COR-L47 (cell line): ENCODE results near the gene GZMH.
"Not testable (repeated sequence)": the region's sequence is repeated elsewhere in the genome, so short reads cannot be mapped to it uniquely, and the experiment has no call there.

ENCODE experiments used
- DNase-seq: peaks from one replicate; lab custom pipeline; 2025; lab: John Stamatoyannopoulos, UW

Gene GZMH

GRCh38 chr14:24609655-24610344 lies at the start of gene GZMH:
Gene GZMH (minus strand): TSS chr14:24609685. CDS start chr14:24609613, 72 bp downstream.
- DNase-seq, result no peak

- not testable (repeated sequence) for DNase-seq
These were observed 38.9 kb upstream of the GZMH start for GRCh38 chr14:24648361-24648760.

GRCh38 chr14:24639905-24640304 lies 30.4 kb upstream of the GZMH start:
- no peak for DNase-seq

GRCh38 chr14:24639270-24639669 lies 29.8 kb upstream of the GZMH start:
- DNase-seq, result no peak

- DNase-seq, result no peak
These were observed 24.7 kb upstream of the GZMH start, which contains the start of gene GZMB for GRCh38 chr14:24634158-24634557. Gene GZMB (minus strand): TSS chr14:24634190. CDS start chr14:24634160, 30 bp downstream.

GRCh38 chr14:24633353-24633752 lies 23.9 kb upstream of the GZMH start:
- DNase-seq, result no peak

- DNase-seq, result no peak
These were observed 23.3 kb upstream of the GZMH start for GRCh38 chr14:24632761-24633160.

- DNase-seq, result no peak
These were observed 22.9 kb upstream of the GZMH start for GRCh38 chr14:24632336-24632735.

GRCh38 chr14:24631749-24632335 lies 22.4 kb upstream of the GZMH start:
- no peak for DNase-seq

- peak; percentile 92 for DNase-seq
These were observed 21.5 kb upstream of the GZMH start for GRCh38 chr14:24630872-24631477.

- no peak for DNase-seq
These were observed 20.8 kb upstream of the GZMH start for GRCh38 chr14:24630087-24630871.

- no peak for DNase-seq
These were observed 20.0 kb upstream of the GZMH start for GRCh38 chr14:24629521-24629920.

- no peak for DNase-seq
These were observed 4.3 kb upstream of the GZMH start for GRCh38 chr14:24613747-24614146.

- DNase-seq, result no peak
These were observed 3.8 kb upstream of the GZMH start for GRCh38 chr14:24613241-24613640.

GRCh38 chr14:24612196-24612595 lies 2.7 kb upstream of the GZMH start:
- DNase-seq, result peak; percentile 7

- no peak for DNase-seq
These were observed 1.6 kb downstream of the GZMH start for GRCh38 chr14:24607635-24608514.

GRCh38 chr14:24607081-24607480 lies 2.4 kb downstream of the GZMH start:
- no peak for DNase-seq

GRCh38 chr14:24606297-24606696 lies 3.2 kb downstream of the GZMH start:
- DNase-seq, result no peak

GRCh38 chr14:24605435-24606190 lies 3.9 kb downstream of the GZMH start:
- DNase-seq, result peak; percentile 5

GRCh38 chr14:24597403-24597802 lies 12.1 kb downstream of the GZMH start:
- no peak for DNase-seq
